ENCODE results near the gene TMEM132C.

TMEM132C gene

GRCh38 chr12:128286970-128287369 lies 20.0 kb downstream of the TMEM132C start:
- no peak overlapping the region for H3K27ac ChIP-seq
- no peak for DNase-seq (ENCODE audit: low read depth, low spot score)

- no peak for DNase-seq (ENCODE audit: low read depth, low spot score)
- H3K27ac ChIP-seq: no peak overlapping the region
These were observed 21.4 kb downstream of the TMEM132C start for GRCh38 chr12:128288357-128288756.

- no peak overlapping the region for H3K27ac ChIP-seq
- no peak for DNase-seq (ENCODE audit: low read depth, low spot score)
These were observed 21.9 kb downstream of the TMEM132C start for GRCh38 chr12:128288896-128289295.

- H3K27ac ChIP-seq: no peak overlapping the region
- no peak for DNase-seq (ENCODE audit: low read depth, low spot score)
These were observed 24.0 kb downstream of the TMEM132C start for GRCh38 chr12:128290938-128291337.

GRCh38 chr12:128298091-128298748 lies 31.2 kb downstream of the TMEM132C start:
- no peak for DNase-seq (ENCODE audit: low read depth, low spot score)
- H3K27ac ChIP-seq: no peak overlapping the region

GRCh38 chr12:128305336-128305892 lies 38.4 kb downstream of the TMEM132C start:
- H3K27ac ChIP-seq: no peak overlapping the region
- no peak for DNase-seq (ENCODE audit: low read depth, low spot score)

GRCh38 chr12:128307791-128308190 lies 40.8 kb downstream of the TMEM132C start:
- H3K27ac ChIP-seq: no peak overlapping the region
- DNase-seq (ENCODE audit: low read depth, low spot score): no peak

- DNase-seq (ENCODE audit: low read depth, low spot score): no peak
These were observed 45.7 kb downstream of the TMEM132C start for GRCh38 chr12:128312661-128313060.

GRCh38 chr12:128313931-128314330 lies 47.0 kb downstream of the TMEM132C start:
- no peak for DNase-seq (ENCODE audit: low read depth, low spot score)
- H3K27ac ChIP-seq: no peak overlapping the region

More at GRCh38 chr12:128312661-128313060, 45.7 kb downstream of the TMEM132C start:
- no peak overlapping the region for H3K27ac ChIP-seq

- H3K27ac ChIP-seq: no peak overlapping the region
These were observed 47.6 kb downstream of the TMEM132C start for GRCh38 chr12:128314611-128315010.

GRCh38 chr12:128316078-128316477 lies 49.1 kb downstream of the TMEM132C start:
- H3K27ac ChIP-seq: no peak overlapping the region
- DNase-seq (ENCODE audit: low read depth, low spot score): no peak

More at GRCh38 chr12:128314611-128315010, 47.6 kb downstream of the TMEM132C start:
- DNase-seq (ENCODE audit: low read depth, low spot score): no peak

GRCh38 chr12:128316973-128317526 lies 50.1 kb downstream of the TMEM132C start:
- no peak for DNase-seq (ENCODE audit: low read depth, low spot score)

GRCh38 chr12:128318341-128318740 lies 51.4 kb downstream of the TMEM132C start:
- DNase-seq (ENCODE audit: low read depth, low spot score): no peak
- no peak overlapping the region for H3K27ac ChIP-seq

More at GRCh38 chr12:128316973-128317526, 50.1 kb downstream of the TMEM132C start:
- H3K27ac ChIP-seq: no peak overlapping the region

GRCh38 chr12:128318946-128319345 lies 52.0 kb downstream of the TMEM132C start:
- no peak for DNase-seq (ENCODE audit: low read depth, low spot score)

GRCh38 chr12:128322341-128322740 lies 55.4 kb downstream of the TMEM132C start:
- no peak overlapping the region for H3K27ac ChIP-seq
- DNase-seq (ENCODE audit: low read depth, low spot score): no peak

More at GRCh38 chr12:128318946-128319345, 52.0 kb downstream of the TMEM132C start:
- no peak overlapping the region for H3K27ac ChIP-seq

GRCh38 chr12:128323145-128323920 lies 56.4 kb downstream of the TMEM132C start:
- no peak overlapping the region for H3K27ac ChIP-seq
- DNase-seq (ENCODE audit: low read depth, low spot score): no peak

GRCh38 chr12:128325646-128326045 lies 58.7 kb downstream of the TMEM132C start:
- no peak for DNase-seq (ENCODE audit: low read depth, low spot score)
- H3K27ac ChIP-seq: no peak overlapping the region

GRCh38 chr12:128326406-128326805 lies 59.4 kb downstream of the TMEM132C start:
- no peak for DNase-seq (ENCODE audit: low read depth, low spot score)
- no peak overlapping the region for H3K27ac ChIP-seq

GRCh38 chr12:128328961-128329360 lies 62.0 kb downstream of the TMEM132C start:
- DNase-seq (ENCODE audit: low read depth, low spot score): no peak
- H3K27ac ChIP-seq: no peak overlapping the region

- no peak for DNase-seq (ENCODE audit: low read depth, low spot score)
- no peak overlapping the region for H3K27ac ChIP-seq
These were observed 69.5 kb downstream of the TMEM132C start for GRCh38 chr12:128336204-128337070.
